B cell (primary cell): Measurements from ENCODE around the gene RIBC1. TPM values are rescaled to one million over a fixed set of nuclear protein-coding genes. Genes with fewer than 3 reads are reported as not detected.

Experiments
- ATAC-seq: fragments of 200-7000 bp; cut with Tn5 transposase; one replicate; pipeline ENCODE4 v1.10.0; 2021; ENCODE audit warnings: low read depth, mild to moderate bottlenecking, moderate number of reproducible peaks, moderate library complexity
- CTCF ChIA-PET: fragments of 350-600 bp; sonication (Branson Sonifier 250); formaldehyde crosslinking; loops from one replicate; lab custom pipeline; 2021; ENCODE audit warnings: antibody characterized with exemption, inconsistent platforms; lab: Charles Lee
- POLR2A ChIA-PET: fragments of 350-600 bp; sonication (Branson Sonifier 250); formaldehyde crosslinking; loops from one replicate; lab custom pipeline; 2021; ENCODE audit warnings: antibody characterized with exemption; lab: Charles Lee
- DNase-seq: peaks from one replicate; pipeline ENCODE4 v3.0.0; 2013
- H2AFZ ChIP-seq: 2 replicates; pipeline ENCODE4 v1.6.1; 2012; ENCODE audit warnings: mild to moderate bottlenecking, low read depth, low read length; ENCODE audit not compliant: insufficient read depth, poor library complexity, severe bottlenecking
- H3K27ac ChIP-seq, 2 donors: 1 replicate in 1 of 2; 2 replicates in 1 of 2; pipeline ENCODE4 v1.5.1; 2012 to 2013; ENCODE audit warnings: low read length in 2 of 2, mild to moderate bottlenecking in 2 of 2, moderate library complexity in 1 of 2
- H3K27me3 ChIP-seq, 4 experiments: fragments of 200-600 bp in 1 of 4; sonication (generic) in 1 of 4; replicated peaks in 1 of 4; 1 replicate in 2 of 4; 2 replicates in 2 of 4; pipeline versions ENCODE4 v1.6.1 to v1.7.0; 2013 to 2016; ENCODE audit warnings: low read length in 3 of 4, mild to moderate bottlenecking in 2 of 4, mixed read lengths in 1 of 4, moderate library complexity in 1 of 4; ENCODE audit not compliant: insufficient read depth in 4 of 4, control insufficient read depth in 3 of 4; ENCODE audit errors: control extremely low read depth in 1 of 4
- H3K36me3 ChIP-seq, 2 experiments: replicated peaks in 1 of 2; 1 replicate in 1 of 2; 2 replicates in 1 of 2; pipeline versions ENCODE4 v1.6.1 to v1.7.1; 2013; ENCODE audit warnings: low read length in 1 of 2; ENCODE audit not compliant: insufficient read depth in 2 of 2, control insufficient read depth in 1 of 2; ENCODE audit errors: control extremely low read depth in 1 of 2, extremely low read depth in 1 of 2
- H3K4me1 ChIP-seq, 2 donors: fragments of 200-600 bp in 1 of 2; sonication (generic) in 1 of 2; 1 replicate in 1 of 2; 2 replicates in 1 of 2; pipeline versions ENCODE4 v1.5.1 to v1.6.1; 2013 to 2017; ENCODE audit warnings: low read length in 2 of 2; ENCODE audit not compliant: control insufficient read depth in 2 of 2, insufficient read depth in 2 of 2
- H3K4me2 ChIP-seq: replicated peaks from 2 replicates; pipeline ENCODE3; 2012; ENCODE audit warnings: mild to moderate bottlenecking, low read depth, low read length; ENCODE audit not compliant: poor library complexity, severe bottlenecking
- H3K4me3 ChIP-seq, 5 experiments: fragments of 200-600 bp in 1 of 5; sonication (generic) in 1 of 5; 1 replicate in 3 of 5; 2 replicates in 2 of 5; pipeline versions ENCODE4 v1.5.1 to v1.7.0; 2011 to 2016; ENCODE audit warnings: low read length in 4 of 5, mild to moderate bottlenecking in 4 of 5, low read depth in 2 of 5, control low read depth in 1 of 5, moderate library complexity in 1 of 5; ENCODE audit not compliant: insufficient read depth in 1 of 5; ENCODE audit errors: control extremely low read depth in 1 of 5, extremely low read depth in 1 of 5
- H3K79me2 ChIP-seq: fragments of 200-600 bp; sonication (generic); one replicate; pipeline ENCODE4 v1.6.0; 2016; ENCODE audit warnings: low read length; ENCODE audit not compliant: control insufficient read depth, insufficient read depth
- H3K9ac ChIP-seq: fragments of 200-600 bp; sonication (generic); 2 replicates; pipeline ENCODE4 v1.6.1; 2017; ENCODE audit warnings: mild to moderate bottlenecking, low read length, moderate library complexity
- H3K9me3 ChIP-seq, 3 donors: one replicate each; pipeline versions ENCODE4 v1.6.1 to v1.7.1; 2013; ENCODE audit warnings: low read length in 2 of 3; ENCODE audit not compliant: control insufficient read depth in 2 of 3, insufficient read depth in 1 of 3; ENCODE audit errors: control extremely low read depth in 1 of 3
- H4K20me1 ChIP-seq: 2 replicates; pipeline ENCODE4 v1.6.0; 2012; ENCODE audit warnings: mild to moderate bottlenecking, low read length; ENCODE audit not compliant: insufficient read depth, control insufficient read depth, poor library complexity, severe bottlenecking
- H3K27ac Mint-ChIP-seq: one replicate; pipeline ENCODE4 v1.8.0; 2021; ENCODE audit warnings: mixed read lengths
- H3K27me3 Mint-ChIP-seq: one replicate; pipeline ENCODE4 v1.8.0; 2021; ENCODE audit warnings: mixed read lengths
- H3K4me1 Mint-ChIP-seq: one replicate; pipeline ENCODE4 v1.8.0; 2021; ENCODE audit warnings: mixed read lengths
- H3K4me3 Mint-ChIP-seq: one replicate; pipeline ENCODE4 v1.8.0; 2021; ENCODE audit warnings: mixed read lengths
- H3K9me3 Mint-ChIP-seq: one replicate; pipeline ENCODE4 v1.8.0; 2022; ENCODE audit warnings: mixed read lengths; ENCODE audit not compliant: insufficient read depth
- CTCF ChIP-seq: fragments of 200-600 bp; IDR thresholded peaks from one replicate; pipeline ENCODE4 v1.8.0; 2022; ENCODE audit warnings: antibody characterized with exemption, mild to moderate bottlenecking
- EZH2 ChIP-seq: IDR thresholded peaks from 2 replicates; pipeline ENCODE4 v1.6.1; 2012; ENCODE audit warnings: borderline replicate concordance, low read depth, mild to moderate bottlenecking, moderate library complexity, low read length; ENCODE audit not compliant: insufficient read depth, poor library complexity, severe bottlenecking
- WGBS: methylation state at CpG from one replicate; pipeline ENCODE4 v1.1.5; 2013; ENCODE audit warnings: missing lambda C conversion rate; ENCODE audit not compliant: insufficient coverage; 5-methylcytosine and 5-hydroxymethylcytosine counted together
- intact Hi-C: fragments of 100-400 bp; cut with micrococcal nuclease; formaldehyde crosslinking; loops from one replicate; pipeline ENCODE4 v1.10.0; 2022
- polyA plus RNA-seq: library from polyadenylated mRNA; depleted of rRNA; stranded (reverse); fragments of >200 nt; gene quantifications from 2 replicates; pipeline ENCODE4 v1.2.3, GENCODE V29; 2012
- total RNA-seq, 2 donors: library from RNA; stranded (reverse); fragments of 120-200 nt in 1 of 2; gene quantifications; 1 replicate in 1 of 2; 2 replicates in 1 of 2; pipeline versions ENCODE4 v1.2.3 to v1.2.4, GENCODE V29; 2013 to 2022

Gene RIBC1
- total and polyA plus RNA-seq, 2 donors (not counting 1 experiment from before 2014, with no cell fraction given): 0.95 to 1.0 TPM

- peak; percentile 35 for DNase-seq
- H3K4me3 Mint-ChIP-seq: no peak overlapping the region
- H3K4me3 ChIP-seq: no peak overlapping the region
Measured at GRCh38 chrX:53445977-53446376, 23.3 kb downstream of the RIBC1 start.

GRCh38 chrX:53447441-53447840 is 24.8 kb downstream of the RIBC1 start:
- no peak overlapping the region for H3K27ac Mint-ChIP-seq
- Histone ChIP-seq H4K20me1 (no peaks in the 10 kb centered on the region), H3K4me1 (no peaks in the 10 kb centered on the region), H3K79me2 (no peaks in the 10 kb centered on the region), H3K27me3 (no peaks in the 10 kb centered on the region), H3K36me3 (no peaks in the 10 kb centered on the region), H3K4me3 (no peak overlapping the region), H2AFZ (no peak overlapping the region), H3K4me2 (no peak overlapping the region), H3K9ac (no peak overlapping the region), H3K27ac (no peak overlapping the region), H3K9me3 (no peaks in the 10 kb centered on the region)
- H3K9me3 Mint-ChIP-seq: no peaks in the 10 kb centered on the region
- intact Hi-C loops: no loop called here
- H3K27me3 Mint-ChIP-seq: no peaks in the 10 kb centered on the region
- ChIA-PET CTCF (interaction anchor here (0.6 to 4.7 kb wide), 4 partner anchors 11 to 160 kb away, joined by 3 to 35 read pairs (median 12); no protein-coding TSS in a partner anchor), POLR2A (no interaction called here)
- no CpG with 5 or more reads among the region's 2 CpGs for WGBS
- H3K4me1 Mint-ChIP-seq: no peaks in the 10 kb centered on the region
- TF ChIP-seq EZH2: no peak
- no peak for TF ChIP-seq CTCF
- no peak overlapping the region for H3K4me3 Mint-ChIP-seq
- ATAC-seq (no peak), DNase-seq (no peak)

More at GRCh38 chrX:53445977-53446376, 23.3 kb downstream of the RIBC1 start:
- ChIA-PET CTCF (interaction anchor here (0.5 to 4.7 kb wide), 6 partner anchors 9 to 168 kb away, joined by 3 to 35 read pairs (median 4); no protein-coding TSS in a partner anchor), POLR2A (interaction anchor here (0.9 kb wide), 1 partner anchor 129 kb away, joined by 3 read pairs; no protein-coding TSS in a partner anchor)
- peaks cover 5 to 11% of the 10 kb centered on the region in 2 donors for H3K4me1 ChIP-seq
- no peaks in the 10 kb centered on the region for H4K20me1 ChIP-seq
- no peaks in the 10 kb centered on the region for H3K9me3 ChIP-seq
- H3K9ac ChIP-seq: no peak overlapping the region
- ATAC-seq: no peak
- no peaks in the 10 kb centered on the region for H3K79me2 ChIP-seq
- Mint-ChIP-seq H3K4me1 (peaks cover 4% of the 10 kb centered on the region), H3K9me3 (no peaks in the 10 kb centered on the region), H3K27ac (no peak overlapping the region), H3K27me3 (no peaks in the 10 kb centered on the region)
- H3K36me3 ChIP-seq: no peaks in the 10 kb centered on the region
- 24% methylated on average over 4 of the region's 6 CpGs for WGBS
- H2AFZ ChIP-seq: no peak overlapping the region
- intact Hi-C loops: no loop called here
- H3K4me2 ChIP-seq: no peak overlapping the region
- TF ChIP-seq CTCF: peak; percentile 55
- no peak for TF ChIP-seq EZH2
- H3K27ac ChIP-seq: no peak overlapping the region
- peaks cover 0 to 2% (median 0%) of the 10 kb centered on the region in 4 experiments for H3K27me3 ChIP-seq
